Kidney epithelial cell (primary cell): ENCODE results near the gene RIC3. TPM values are rescaled to one million over a fixed set of nuclear protein-coding genes. Genes with fewer than 3 reads are reported as not detected.

Experiments
- DNase-seq: peaks from one replicate; pipeline ENCODE4 v3.0.0-alpha.2; 2010; ENCODE audit warnings: low read depth
- H3K27me3 ChIP-seq: 2 replicates; pipeline ENCODE4 v1.6.0; 2011; ENCODE audit warnings: low read length; ENCODE audit not compliant: control insufficient read depth, insufficient read depth
- H3K36me3 ChIP-seq: 2 replicates; pipeline ENCODE4 v1.5.1; 2011; ENCODE audit warnings: low read length; ENCODE audit not compliant: control insufficient read depth, insufficient read depth
- H3K4me3 ChIP-seq: 2 replicates; pipeline ENCODE4 v1.5.1; 2011; ENCODE audit warnings: low read depth, mild to moderate bottlenecking, control low read depth, low read length
- CTCF ChIP-seq: IDR thresholded peaks from 2 replicates; pipeline ENCODE4 v1.5.1; 2011; ENCODE audit warnings: mild to moderate bottlenecking, moderate library complexity, low read length, control low read depth, inconsistent platforms; ENCODE audit not compliant: insufficient read depth, poor library complexity, severe bottlenecking
- total RNA-seq: library from RNA; depleted of rRNA; stranded (reverse); fragments of >200 nt; gene quantifications from 2 replicates; pipeline ENCODE4 v1.2.3, GENCODE V29; 2015

RIC3 gene
- total RNA-seq, 1 donor from 2014 or later, result 19.5 TPM

DNA sequence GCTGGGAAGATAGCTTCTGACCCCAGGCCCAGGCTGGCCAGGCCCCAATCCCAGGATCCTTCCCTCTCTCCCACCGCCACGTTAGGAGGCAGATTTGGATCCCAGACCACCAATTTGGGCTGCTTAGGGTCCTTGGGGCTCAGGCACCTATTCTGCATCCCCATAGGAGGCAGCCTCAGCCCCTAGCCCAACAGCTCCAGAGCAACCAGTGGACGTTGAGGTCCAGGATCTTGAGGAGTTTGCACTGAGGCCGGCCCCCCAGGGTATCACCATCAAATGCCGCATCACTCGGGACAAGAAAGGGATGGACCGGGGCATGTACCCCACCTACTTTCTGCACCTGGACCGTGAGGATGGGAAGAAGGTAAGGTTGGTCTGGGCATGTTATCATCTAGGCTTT is 71.8 kb downstream of the RIC3 start:
- H3K36me3 ChIP-seq, result no peaks in the 10 kb centered on the region
- no peak overlapping the region for H3K4me3 ChIP-seq
- no peaks in the 10 kb centered on the region for H3K27me3 ChIP-seq
- DNase-seq, result no peak
- TF ChIP-seq CTCF, result no peak

- TF ChIP-seq CTCF, result no peak
- no peak overlapping the region for H3K4me3 ChIP-seq
- H3K36me3 ChIP-seq, result no peaks in the 10 kb centered on the region
- no peaks in the 10 kb centered on the region for H3K27me3 ChIP-seq
- no peak for DNase-seq
Observed at GRCh38 chr11:8096575-8096974, 72.2 kb downstream of the RIC3 start.

DNA sequence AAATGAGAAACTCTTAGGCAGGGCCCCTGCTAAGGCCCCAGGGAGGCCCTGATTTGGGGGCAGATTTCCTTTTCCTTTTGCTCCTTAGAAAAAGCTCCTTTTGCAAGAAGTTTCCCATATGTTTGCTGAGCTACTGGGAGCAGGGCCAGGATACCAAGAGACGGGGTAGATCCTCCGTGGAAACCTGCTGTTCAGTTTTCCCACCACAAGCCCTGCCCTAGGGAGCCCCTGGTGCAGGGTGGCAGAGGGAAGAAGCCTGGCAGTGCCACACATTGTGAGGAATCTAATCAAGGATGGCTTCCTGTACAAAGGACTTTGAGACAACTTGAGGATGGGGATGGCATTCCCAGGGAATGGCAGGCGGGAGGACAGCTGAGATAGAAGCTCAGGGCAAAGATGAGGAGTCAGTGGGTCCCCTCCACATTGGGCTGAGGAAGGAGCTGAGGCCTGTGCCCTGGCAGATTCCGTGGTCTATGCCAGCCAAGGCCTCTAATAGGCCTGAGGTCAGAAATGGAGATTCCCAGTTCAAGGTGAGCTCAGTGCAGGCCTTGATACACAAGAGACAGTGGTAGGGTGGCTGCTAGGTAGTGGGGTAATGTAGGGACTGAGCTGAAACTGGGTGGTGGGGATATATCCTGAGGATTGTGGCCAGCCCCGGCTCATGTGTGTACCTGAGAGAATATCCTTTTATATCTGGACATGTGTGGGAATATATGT is 72.9 kb downstream of the RIC3 start:
- no peaks in the 10 kb centered on the region for H3K27me3 ChIP-seq
- TF ChIP-seq CTCF, result no peak
- H3K36me3 ChIP-seq, result no peaks in the 10 kb centered on the region
- H3K4me3 ChIP-seq, result no peak overlapping the region
- DNase-seq, result no peak

GRCh38 chr11:8095371-8095770 is 73.5 kb downstream of the RIC3 start:
- Histone ChIP-seq H3K36me3 (no peaks in the 10 kb centered on the region), H3K27me3 (no peaks in the 10 kb centered on the region), H3K4me3 (no peak overlapping the region)
- no peak for DNase-seq
- no peak for TF ChIP-seq CTCF

DNA sequence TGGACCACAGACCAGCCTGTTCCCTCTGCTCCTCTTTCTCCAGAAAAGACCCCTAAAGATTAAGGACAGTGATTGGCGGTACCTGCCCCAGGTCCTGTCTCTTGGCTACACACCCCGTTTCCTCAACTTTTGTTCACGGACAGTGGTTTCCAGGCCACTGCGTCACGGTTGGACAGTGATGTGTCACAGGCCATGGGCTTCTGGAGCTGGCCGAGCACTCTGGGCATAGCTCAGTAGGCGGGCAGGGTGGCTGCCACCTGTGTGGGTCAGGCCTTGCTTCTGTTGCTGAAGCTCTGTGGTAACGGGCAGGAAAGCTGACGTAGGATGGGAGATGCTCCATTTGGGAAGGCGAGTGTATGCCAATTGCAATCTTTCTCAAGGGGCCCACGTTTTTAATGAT is 74.2 kb downstream of the RIC3 start:
- TF ChIP-seq CTCF, result no peak
- no peaks in the 10 kb centered on the region for H3K27me3 ChIP-seq
- H3K36me3 ChIP-seq, result no peaks in the 10 kb centered on the region
- no peak for DNase-seq
- H3K4me3 ChIP-seq, result no peak overlapping the region

- no peaks in the 10 kb centered on the region for H3K36me3 ChIP-seq
- no peak for TF ChIP-seq CTCF
- no peaks in the 10 kb centered on the region for H3K27me3 ChIP-seq
- H3K4me3 ChIP-seq, result no peak overlapping the region
- no peak for DNase-seq
Observed at GRCh38 chr11:8093931-8094575, 74.8 kb downstream of the RIC3 start.
